Hepatocyte (in vitro differentiated cells): ENCODE measurements around the gene TRIM8. TPM values are rescaled to one million over a fixed set of nuclear protein-coding genes. Genes with fewer than 3 reads are reported as not detected.
A peak's percentile ranks its signal among the peaks of the same experiment; 100 is the strongest.

Source experiments
- DNase-seq: peaks from one replicate; pipeline ENCODE4 v3.0.0-alpha.2; 2016; ENCODE audit warnings: low spot score
- H2AFZ ChIP-seq: fragments of 200-600 bp; sonication (generic); 2 replicates; pipeline ENCODE4 v1.6.0; 2016; ENCODE audit warnings: antibody characterized with exemption, mild to moderate bottlenecking
- H3K27ac ChIP-seq: fragments of 200-600 bp; sonication (generic); 2 replicates; pipeline ENCODE4 v1.5.1; 2016; ENCODE audit warnings: mild to moderate bottlenecking
- H3K27me3 ChIP-seq: fragments of 200-600 bp; sonication (generic); 2 replicates; pipeline ENCODE4 v1.6.1; 2016
- H3K36me3 ChIP-seq: fragments of 200-600 bp; sonication (generic); replicated peaks from 2 replicates; pipeline ENCODE4 v1.5.1; 2016; ENCODE audit warnings: low read depth; ENCODE audit not compliant: insufficient read depth
- H3K4me1 ChIP-seq: fragments of 200-600 bp; sonication (generic); 2 replicates; pipeline ENCODE4 v1.5.1; 2016; ENCODE audit warnings: mild to moderate bottlenecking, moderate library complexity; ENCODE audit not compliant: insufficient read depth
- H3K4me2 ChIP-seq: fragments of 200-600 bp; sonication (generic); 2 replicates; pipeline ENCODE4 v1.6.0; 2016
- H3K4me3 ChIP-seq: fragments of 200-600 bp; sonication (generic); 2 replicates; pipeline ENCODE4 v1.5.1; 2016; ENCODE audit warnings: mild to moderate bottlenecking
- H3K79me2 ChIP-seq: fragments of 200-600 bp; sonication (generic); 2 replicates; pipeline ENCODE4 v1.6.0; 2017; ENCODE audit warnings: mild to moderate bottlenecking
- H3K9me2 ChIP-seq: fragments of 200-600 bp; sonication (generic); replicated peaks from 2 replicates; pipeline ENCODE4 v1.6.0; 2017; ENCODE audit warnings: mild to moderate bottlenecking; ENCODE audit not compliant: insufficient read depth
- H3K9me3 ChIP-seq: fragments of 200-600 bp; sonication (generic); 2 replicates; pipeline ENCODE4 v1.5.1; 2016; ENCODE audit warnings: low read depth, mild to moderate bottlenecking
- H4K20me1 ChIP-seq: fragments of 200-600 bp; sonication (generic); 2 replicates; pipeline ENCODE4 v1.6.0; 2016; ENCODE audit warnings: mild to moderate bottlenecking; ENCODE audit not compliant: insufficient read depth, poor library complexity, severe bottlenecking
- EZH2 ChIP-seq: fragments of 200-600 bp; sonication (generic); IDR thresholded peaks from 2 replicates; pipeline ENCODE4 v1.6.1; 2016; ENCODE audit warnings: antibody characterized with exemption, mild to moderate bottlenecking, borderline replicate concordance
- EZH2phosphoT487 ChIP-seq: fragments of 200-600 bp; sonication (generic); IDR thresholded peaks from one replicate; pipeline ENCODE4 v1.6.1; 2018; ENCODE audit warnings: antibody characterized with exemption, mild to moderate bottlenecking, low read depth, moderate library complexity; ENCODE audit not compliant: unreplicated experiment, severe bottlenecking
- WGBS: methylation state at CpG from one replicate; pipeline ENCODE4 v1.1.6; 2016; ENCODE audit warnings: low lambda C conversion rate; ENCODE audit errors: missing lambda C conversion rate; 5-methylcytosine and 5-hydroxymethylcytosine counted together
- polyA plus RNA-seq: library from polyadenylated mRNA; unstranded; fragments of >200 nt; fragmentation: Nextera tagmentation; extraction: Ambion mirVana; gene quantifications from 2 replicates; pipeline ENCODE4 v1.2.1, GENCODE V29; 2016
- total RNA-seq: library from RNA; depleted of rRNA; stranded (reverse); fragments of >200 nt; gene quantifications from 2 replicates; pipeline ENCODE4 v1.2.3, GENCODE V29; 2014
- TF ChIP-seq, protein P1 (sequence below): fragments of 200-600 bp; sonication (generic); IDR thresholded peaks from 2 replicates; pipeline ENCODE4 v1.5.1; 2016; ENCODE audit warnings: antibody characterized with exemption, mild to moderate bottlenecking; ENCODE audit not compliant: poor library complexity

TRIM8 gene
- total and polyA plus RNA-seq, 2 experiments from 2014 or later: 53.3 to 61.2 TPM

DNA sequence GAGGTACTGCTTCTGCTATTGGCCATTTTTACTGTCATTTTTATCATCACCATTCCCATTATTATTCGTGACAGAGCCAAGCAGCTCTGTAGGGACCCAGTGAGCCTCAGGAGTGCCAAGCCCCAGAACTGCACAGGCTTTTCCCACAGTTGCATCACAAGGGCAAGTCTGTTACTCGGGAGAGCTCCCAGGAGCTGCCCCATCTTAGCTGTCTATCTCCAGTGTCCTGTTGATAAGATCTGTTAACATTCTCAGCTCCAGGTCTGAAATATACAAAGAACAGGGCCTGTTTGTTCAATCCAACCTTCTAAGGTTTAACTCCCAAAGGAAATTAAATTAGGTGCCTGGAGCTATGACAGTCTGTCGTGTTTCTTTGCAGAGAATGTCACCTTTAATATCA, 20.2 kb upstream of the TRIM8 start:
- WGBS: 63% methylated on average over 3 of the region's 3 CpGs
- no peak overlapping the region for H3K4me3 ChIP-seq
- TF ChIP-seq EZH2phosphoT487 (no peak), EZH2 (no peak)
- TF ChIP-seq, protein P1, sequence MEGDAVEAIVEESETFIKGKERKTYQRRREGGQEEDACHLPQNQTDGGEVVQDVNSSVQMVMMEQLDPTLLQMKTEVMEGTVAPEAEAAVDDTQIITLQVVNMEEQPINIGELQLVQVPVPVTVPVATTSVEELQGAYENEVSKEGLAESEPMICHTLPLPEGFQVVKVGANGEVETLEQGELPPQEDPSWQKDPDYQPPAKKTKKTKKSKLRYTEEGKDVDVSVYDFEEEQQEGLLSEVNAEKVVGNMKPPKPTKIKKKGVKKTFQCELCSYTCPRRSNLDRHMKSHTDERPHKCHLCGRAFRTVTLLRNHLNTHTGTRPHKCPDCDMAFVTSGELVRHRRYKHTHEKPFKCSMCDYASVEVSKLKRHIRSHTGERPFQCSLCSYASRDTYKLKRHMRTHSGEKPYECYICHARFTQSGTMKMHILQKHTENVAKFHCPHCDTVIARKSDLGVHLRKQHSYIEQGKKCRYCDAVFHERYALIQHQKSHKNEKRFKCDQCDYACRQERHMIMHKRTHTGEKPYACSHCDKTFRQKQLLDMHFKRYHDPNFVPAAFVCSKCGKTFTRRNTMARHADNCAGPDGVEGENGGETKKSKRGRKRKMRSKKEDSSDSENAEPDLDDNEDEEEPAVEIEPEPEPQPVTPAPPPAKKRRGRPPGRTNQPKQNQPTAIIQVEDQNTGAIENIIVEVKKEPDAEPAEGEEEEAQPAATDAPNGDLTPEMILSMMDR: no peak
- H3K27me3 ChIP-seq: no peaks in the 10 kb centered on the region
- no peak overlapping the region for H2AFZ ChIP-seq
- H4K20me1 ChIP-seq: no peaks in the 10 kb centered on the region
- H3K9me2 ChIP-seq: no peaks in the 10 kb centered on the region
- H3K9me3 ChIP-seq: no peaks in the 10 kb centered on the region
- H3K4me1 ChIP-seq: peaks cover 53% of the 10 kb centered on the region
- H3K79me2 ChIP-seq: no peaks in the 10 kb centered on the region
- H3K36me3 ChIP-seq: no peaks in the 10 kb centered on the region
- H3K4me2 ChIP-seq: no peak overlapping the region
- DNase-seq: no peak
- no peak overlapping the region for H3K27ac ChIP-seq

DNA sequence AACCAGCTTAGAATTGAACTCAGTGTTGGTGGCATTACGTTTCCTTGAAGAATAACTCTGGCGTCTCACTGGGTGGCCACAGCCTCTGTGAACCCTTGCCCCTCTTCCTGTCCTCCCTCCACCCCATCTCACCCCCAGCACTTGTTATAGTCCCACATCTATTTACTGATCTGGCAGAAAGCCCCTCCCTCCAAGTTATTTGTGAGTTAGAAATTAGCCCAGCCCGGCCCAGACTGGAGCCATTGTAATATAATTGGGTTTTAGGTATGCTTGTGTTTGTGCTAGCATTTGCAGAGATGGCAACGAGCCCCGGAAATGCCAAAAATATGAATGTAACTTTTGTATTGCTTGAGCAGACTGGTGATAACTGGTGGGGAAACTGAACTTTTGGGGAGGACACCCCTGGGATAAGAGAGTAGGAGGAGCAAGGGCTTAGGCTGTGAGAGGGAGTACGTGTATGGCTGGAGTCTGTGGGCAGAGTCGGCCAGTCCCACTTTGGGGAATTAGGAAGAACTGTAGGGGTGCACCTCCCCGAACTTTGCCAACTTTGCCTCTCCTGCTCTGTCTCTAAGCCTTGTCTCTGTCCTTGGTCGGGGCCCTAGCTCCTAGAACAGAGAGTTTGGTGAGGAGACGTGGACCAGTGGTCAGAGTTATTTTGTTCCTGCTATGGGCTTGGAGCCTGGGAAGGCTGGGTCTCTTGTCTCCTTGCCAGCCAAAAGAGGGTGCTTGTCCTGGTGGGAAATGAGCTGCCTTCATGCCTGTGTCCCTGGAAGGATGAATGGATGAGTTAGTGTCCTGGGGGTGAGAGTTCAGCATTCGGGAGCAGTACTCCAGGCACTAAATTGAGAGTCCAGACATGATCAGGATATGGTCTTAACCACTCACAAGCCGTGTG, 19.3 kb upstream of the TRIM8 start:
- H3K36me3 ChIP-seq: no peaks in the 10 kb centered on the region
- no peak overlapping the region for H2AFZ ChIP-seq
- H3K9me3 ChIP-seq: no peaks in the 10 kb centered on the region
- H3K4me1 ChIP-seq: peaks cover 56% of the 10 kb centered on the region
- H3K79me2 ChIP-seq: no peaks in the 10 kb centered on the region
- H4K20me1 ChIP-seq: no peaks in the 10 kb centered on the region
- no peaks in the 10 kb centered on the region for H3K27me3 ChIP-seq
- no peak for DNase-seq
- H3K4me2 ChIP-seq: no peak overlapping the region
- 87% methylated on average over 12 of the region's 12 CpGs for WGBS
- TF ChIP-seq, protein P1: no peak
- TF ChIP-seq EZH2 (no peak), EZH2phosphoT487 (no peak)
- H3K27ac ChIP-seq: no peak overlapping the region
- no peak overlapping the region for H3K4me3 ChIP-seq
- H3K9me2 ChIP-seq: no peaks in the 10 kb centered on the region

DNA sequence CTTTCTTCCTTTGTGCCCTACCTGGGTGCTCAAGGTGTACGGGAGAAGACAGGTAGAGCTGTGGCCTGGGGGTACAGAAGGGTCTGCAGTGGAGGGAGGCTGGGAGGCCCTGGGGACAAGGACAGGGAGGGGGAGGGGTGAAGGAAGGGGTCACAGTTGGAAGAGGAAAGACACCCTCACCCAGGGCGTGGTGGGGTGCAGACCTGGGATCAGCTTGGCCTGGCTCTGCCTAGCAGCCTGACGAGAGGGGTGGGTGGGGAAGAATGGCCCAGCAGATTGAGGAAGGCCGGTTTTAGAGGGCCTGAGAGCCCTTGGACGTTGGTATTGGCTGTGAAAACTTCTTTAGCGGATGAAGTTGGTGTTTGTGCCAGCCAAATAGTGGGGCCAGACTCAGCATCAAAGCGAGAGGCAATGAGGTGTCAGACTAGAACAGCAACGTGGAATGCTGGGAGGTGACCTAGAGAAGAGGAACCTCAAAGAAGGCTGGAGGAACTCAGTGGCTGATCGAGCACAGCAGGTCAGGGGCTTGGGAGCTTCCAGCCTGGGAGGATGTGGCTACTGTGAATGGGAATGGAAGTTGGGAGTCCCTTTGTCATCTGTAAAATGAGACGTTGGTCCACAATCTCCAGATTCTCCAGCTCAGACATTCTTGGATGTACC, 18.1 kb upstream of the TRIM8 start:
- no peak for TF ChIP-seq EZH2
- TF ChIP-seq, protein P1: no peak
- no peak for TF ChIP-seq EZH2phosphoT487

More for the DNA sequence above, 18.1 kb upstream of the TRIM8 start:
- Histone ChIP-seq H3K9me2 (no peaks in the 10 kb centered on the region), H3K4me2 (no peak overlapping the region), H3K27me3 (no peaks in the 10 kb centered on the region), H3K79me2 (no peaks in the 10 kb centered on the region), H2AFZ (no peak overlapping the region), H3K4me1 (peaks cover 56% of the 10 kb centered on the region), H3K27ac (peak overlapping the region; percentile 96), H4K20me1 (no peaks in the 10 kb centered on the region), H3K9me3 (no peaks in the 10 kb centered on the region), H3K4me3 (no peak overlapping the region), H3K36me3 (no peaks in the 10 kb centered on the region)
- DNase-seq: peak; percentile 4
- 83% methylated on average over 10 of the region's 10 CpGs for WGBS
